ENCODE measurements around the gene ZNF212. TPM values are rescaled to one million over a fixed set of nuclear protein-coding genes. Genes with fewer than 3 reads are reported as not detected.

Gene ZNF212
- polyA plus RNA-seq, 1 of the 3 experiments (the other 2 are of a cell fraction): 11.5 TPM

DNA sequence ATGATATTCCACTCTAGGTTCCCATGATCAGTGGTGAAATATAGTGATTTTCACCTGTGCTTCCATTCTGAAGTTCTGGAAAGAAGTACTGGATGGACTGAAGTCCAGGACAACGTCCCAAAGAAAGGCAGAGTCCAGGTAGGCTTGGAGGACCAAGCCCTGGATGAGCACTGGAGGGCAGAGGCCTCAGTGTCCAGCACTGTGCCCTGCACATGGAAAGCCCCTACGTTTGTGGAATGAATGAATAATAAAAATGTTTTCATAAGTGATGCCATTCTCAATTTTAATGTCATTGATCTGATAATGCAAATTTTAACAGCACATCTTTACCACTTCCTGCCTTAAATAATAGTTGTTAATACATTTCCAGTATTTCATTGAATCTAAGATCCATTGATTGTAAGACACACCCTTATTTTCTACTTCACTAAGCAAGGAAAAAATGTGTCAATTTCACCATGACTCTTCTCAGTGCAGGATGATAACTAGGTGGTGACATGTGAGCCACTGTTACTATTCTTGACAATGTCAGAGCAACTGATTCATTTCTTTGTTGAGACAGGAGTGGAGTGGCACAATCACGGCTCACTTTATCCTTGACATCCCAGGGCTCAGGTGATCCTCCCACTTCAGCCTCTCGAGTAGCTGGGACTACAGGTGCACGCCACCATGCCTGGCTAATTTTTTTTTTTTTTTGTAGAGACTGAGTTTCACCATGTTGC is 57.7 kb downstream of the ZNF212 start:
- no peak for DNase-seq

More for the DNA sequence above, 57.7 kb downstream of the ZNF212 start:
- H3K9me3 ChIP-seq: no peaks in the 10 kb centered on the region
- H3K4me2 ChIP-seq: no peak overlapping the region
- H2AFZ ChIP-seq (ENCODE audit: low read depth): no peak overlapping the region
- H3K4me1 ChIP-seq (ENCODE audit: control insufficient read depth in 1 of 2, insufficient read depth in 2 of 2, low read depth in 1 of 2, low read length in 1 of 2): no peaks in the 10 kb centered on the region
- TF ChIP-seq, protein P1, sequence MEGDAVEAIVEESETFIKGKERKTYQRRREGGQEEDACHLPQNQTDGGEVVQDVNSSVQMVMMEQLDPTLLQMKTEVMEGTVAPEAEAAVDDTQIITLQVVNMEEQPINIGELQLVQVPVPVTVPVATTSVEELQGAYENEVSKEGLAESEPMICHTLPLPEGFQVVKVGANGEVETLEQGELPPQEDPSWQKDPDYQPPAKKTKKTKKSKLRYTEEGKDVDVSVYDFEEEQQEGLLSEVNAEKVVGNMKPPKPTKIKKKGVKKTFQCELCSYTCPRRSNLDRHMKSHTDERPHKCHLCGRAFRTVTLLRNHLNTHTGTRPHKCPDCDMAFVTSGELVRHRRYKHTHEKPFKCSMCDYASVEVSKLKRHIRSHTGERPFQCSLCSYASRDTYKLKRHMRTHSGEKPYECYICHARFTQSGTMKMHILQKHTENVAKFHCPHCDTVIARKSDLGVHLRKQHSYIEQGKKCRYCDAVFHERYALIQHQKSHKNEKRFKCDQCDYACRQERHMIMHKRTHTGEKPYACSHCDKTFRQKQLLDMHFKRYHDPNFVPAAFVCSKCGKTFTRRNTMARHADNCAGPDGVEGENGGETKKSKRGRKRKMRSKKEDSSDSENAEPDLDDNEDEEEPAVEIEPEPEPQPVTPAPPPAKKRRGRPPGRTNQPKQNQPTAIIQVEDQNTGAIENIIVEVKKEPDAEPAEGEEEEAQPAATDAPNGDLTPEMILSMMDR (IDR thresholded peaks at IDR 0.05): no peak
- TF ChIP-seq, protein P2, sequence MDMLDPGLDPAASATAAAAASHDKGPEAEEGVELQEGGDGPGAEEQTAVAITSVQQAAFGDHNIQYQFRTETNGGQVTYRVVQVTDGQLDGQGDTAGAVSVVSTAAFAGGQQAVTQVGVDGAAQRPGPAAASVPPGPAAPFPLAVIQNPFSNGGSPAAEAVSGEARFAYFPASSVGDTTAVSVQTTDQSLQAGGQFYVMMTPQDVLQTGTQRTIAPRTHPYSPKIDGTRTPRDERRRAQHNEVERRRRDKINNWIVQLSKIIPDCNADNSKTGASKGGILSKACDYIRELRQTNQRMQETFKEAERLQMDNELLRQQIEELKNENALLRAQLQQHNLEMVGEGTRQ (IDR thresholded peaks at IDR 0.05; ENCODE audit: borderline replicate concordance, low read depth, low read length): no peak
- no peak for TF ChIP-seq NFIC (IDR thresholded peaks at IDR 0.05; ENCODE audit: borderline replicate concordance)
- TF ChIP-seq, protein P3, sequence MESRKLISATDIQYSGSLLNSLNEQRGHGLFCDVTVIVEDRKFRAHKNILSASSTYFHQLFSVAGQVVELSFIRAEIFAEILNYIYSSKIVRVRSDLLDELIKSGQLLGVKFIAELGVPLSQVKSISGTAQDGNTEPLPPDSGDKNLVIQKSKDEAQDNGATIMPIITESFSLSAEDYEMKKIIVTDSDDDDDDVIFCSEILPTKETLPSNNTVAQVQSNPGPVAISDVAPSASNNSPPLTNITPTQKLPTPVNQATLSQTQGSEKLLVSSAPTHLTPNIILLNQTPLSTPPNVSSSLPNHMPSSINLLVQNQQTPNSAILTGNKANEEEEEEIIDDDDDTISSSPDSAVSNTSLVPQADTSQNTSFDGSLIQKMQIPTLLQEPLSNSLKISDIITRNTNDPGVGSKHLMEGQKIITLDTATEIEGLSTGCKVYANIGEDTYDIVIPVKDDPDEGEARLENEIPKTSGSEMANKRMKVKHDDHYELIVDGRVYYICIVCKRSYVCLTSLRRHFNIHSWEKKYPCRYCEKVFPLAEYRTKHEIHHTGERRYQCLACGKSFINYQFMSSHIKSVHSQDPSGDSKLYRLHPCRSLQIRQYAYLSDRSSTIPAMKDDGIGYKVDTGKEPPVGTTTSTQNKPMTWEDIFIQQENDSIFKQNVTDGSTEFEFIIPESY (IDR thresholded peaks at IDR 0.05; ENCODE audit: borderline replicate concordance, low read depth): no peak
- TF ChIP-seq, protein P4, sequence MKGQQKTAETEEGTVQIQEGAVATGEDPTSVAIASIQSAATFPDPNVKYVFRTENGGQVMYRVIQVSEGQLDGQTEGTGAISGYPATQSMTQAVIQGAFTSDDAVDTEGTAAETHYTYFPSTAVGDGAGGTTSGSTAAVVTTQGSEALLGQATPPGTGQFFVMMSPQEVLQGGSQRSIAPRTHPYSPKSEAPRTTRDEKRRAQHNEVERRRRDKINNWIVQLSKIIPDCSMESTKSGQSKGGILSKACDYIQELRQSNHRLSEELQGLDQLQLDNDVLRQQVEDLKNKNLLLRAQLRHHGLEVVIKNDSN (IDR thresholded peaks at IDR 0.05; ENCODE audit: borderline replicate concordance, low read depth): no peak
- no peak for TF ChIP-seq FOSL2 (IDR thresholded peaks at IDR 0.05; ENCODE audit: borderline replicate concordance, low read depth)
- TF ChIP-seq RFX5 (IDR thresholded peaks at IDR 0.05; ENCODE audit: low read length): no peak
- no peak for TF ChIP-seq TEAD4 (IDR thresholded peaks at IDR 0.05; ENCODE audit: borderline replicate concordance, insufficient read depth)
- TF ChIP-seq TCF12 (IDR thresholded peaks at IDR 0.05): no peak
- TF ChIP-seq CHD2 (IDR thresholded peaks at IDR 0.05; ENCODE audit: low read length, partially characterized antibody): no peak
- no peaks in the 10 kb centered on the region for H3K79me2 ChIP-seq (ENCODE audit: insufficient read depth)
- 50% methylated on average over 5 of the region's 5 CpGs for WGBS (ENCODE audit: low lambda C conversion rate)
- H3F3A ChIP-seq (replicated peaks; ENCODE audit: insufficient read depth): no peaks in the 10 kb centered on the region
- H3K4me3 ChIP-seq (ENCODE audit: low read depth in 2 of 2, low read length in 1 of 2): no peak overlapping the region
- H3K27me3 ChIP-seq (ENCODE audit: insufficient read depth): no peaks in the 10 kb centered on the region
- no peak overlapping the region for H3K9ac ChIP-seq
- peaks cover 0 to 8% of the 10 kb centered on the region in 2 experiments for H3K36me3 ChIP-seq (replicated peaks in 1 of 2; ENCODE audit: control insufficient read depth in 1 of 2, insufficient read depth in 2 of 2, low read length in 1 of 2)
- H3K9me2 ChIP-seq: no peaks in the 10 kb centered on the region
- ChIA-PET CTCF (interaction anchor here (2.2 kb wide), 1 partner anchor 14 kb away, joined by 6 read pairs; no protein-coding TSS in a partner anchor), POLR2A (no interaction called here)
- no peak overlapping the region for H3K27ac ChIP-seq (ENCODE audit: low read depth in 2 of 2, low read length in 1 of 2)
- H4K20me1 ChIP-seq (ENCODE audit: insufficient read depth): no peaks in the 10 kb centered on the region

Measured in SK-N-SH (cell line).